ENCODE results near the gene ALK. TPM values are rescaled to one million over a fixed set of nuclear protein-coding genes. Genes with fewer than 3 reads are reported as not detected.

Gene ALK
- total RNA-seq, 2 experiments from 2014 or later: not detected

DNA sequence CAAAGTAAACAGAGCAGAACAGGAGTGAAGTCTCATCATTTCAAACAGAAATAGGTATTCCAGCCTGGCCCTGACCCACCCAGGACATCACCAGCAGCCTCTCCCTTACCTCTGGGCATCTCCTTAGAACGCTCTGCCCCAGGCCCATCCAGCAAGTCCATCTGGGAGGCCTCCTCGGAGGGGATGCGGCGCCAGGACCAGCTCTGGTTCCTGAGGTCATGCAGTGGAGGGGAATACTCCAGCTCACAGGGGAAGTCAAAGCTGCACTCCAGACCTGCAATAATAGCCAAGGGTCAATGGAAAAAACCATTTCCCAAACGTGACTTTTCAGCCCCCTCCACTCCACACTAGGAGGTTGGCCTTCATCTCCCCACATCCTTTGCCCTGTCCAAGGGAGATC, 226.6 kb downstream of the ALK start:
- Mint-ChIP-seq H3K27ac (no peak overlapping the region), H3K4me3 (no peak overlapping the region), H3K27me3 (peaks cover 4% of the 10 kb centered on the region), H3K9me3 (no peaks in the 10 kb centered on the region), H3K4me1 (no peaks in the 10 kb centered on the region), H3K36me3 (ENCODE audit: low read depth) (no peaks in the 10 kb centered on the region)
- POLR2A ChIA-PET: no interaction called here
- CTCF ChIA-PET: no interaction called here
- DNase-seq: no peak

DNA sequence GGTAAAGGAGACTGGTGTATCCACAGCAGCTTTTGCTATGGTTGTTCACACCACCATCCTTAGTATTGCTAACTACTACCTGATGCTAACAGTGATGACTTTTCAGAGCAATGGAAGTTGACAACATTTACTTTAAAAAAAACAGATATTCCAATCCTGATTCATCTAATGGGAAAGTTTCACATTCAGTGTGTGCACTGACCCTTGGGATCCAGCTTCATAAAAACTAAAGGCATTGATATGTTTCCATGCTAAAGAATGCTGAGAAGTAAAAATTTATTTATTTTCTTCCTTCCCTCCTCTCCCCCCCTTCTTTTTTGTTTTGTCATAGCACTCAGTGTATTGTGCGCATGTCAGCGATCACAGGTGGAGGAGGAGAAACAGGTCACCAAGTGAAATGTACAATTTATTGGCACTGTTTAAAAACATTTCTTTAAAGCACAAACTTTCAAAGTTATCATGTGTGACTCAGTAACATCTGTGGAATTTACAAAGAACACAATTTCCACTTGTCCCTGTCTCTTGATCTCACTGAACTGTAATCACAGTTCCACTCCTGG, 229.9 kb downstream of the ALK start:
- Mint-ChIP-seq H3K36me3 (ENCODE audit: low read depth) (no peaks in the 10 kb centered on the region), H3K4me1 (no peaks in the 10 kb centered on the region)
- POLR2A ChIA-PET: no interaction called here

DNA sequence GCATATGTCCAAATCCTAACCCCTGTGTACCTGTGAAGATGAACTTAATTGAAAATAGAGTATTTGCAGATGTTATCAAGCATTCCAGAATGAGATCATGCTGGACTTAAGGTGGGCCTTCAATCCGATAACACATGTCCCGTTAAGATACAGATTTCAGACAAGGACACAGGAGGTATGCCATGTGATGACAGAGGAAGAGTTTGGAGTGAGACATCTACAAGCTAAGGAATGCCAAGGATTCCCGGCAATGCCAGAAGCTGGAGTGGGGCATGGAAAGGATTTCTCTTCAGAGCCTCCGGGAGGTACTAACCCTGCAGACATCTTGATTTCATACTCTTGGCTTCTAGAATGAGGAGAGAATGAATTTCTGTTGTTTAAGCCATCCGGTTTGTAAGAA, 231.7 kb downstream of the ALK start:
- Mint-ChIP-seq H3K4me3 (no peak overlapping the region), H3K27me3 (peaks cover 4% of the 10 kb centered on the region)

More for the DNA sequence above, 229.9 kb downstream of the ALK start:
- no peaks in the 10 kb centered on the region for H3K9me3 Mint-ChIP-seq
- H3K27ac Mint-ChIP-seq: no peak overlapping the region
- CTCF ChIA-PET: no interaction called here
- no peak overlapping the region for H3K4me3 Mint-ChIP-seq
- peaks cover 4% of the 10 kb centered on the region for H3K27me3 Mint-ChIP-seq
- no peak for DNase-seq

DNA sequence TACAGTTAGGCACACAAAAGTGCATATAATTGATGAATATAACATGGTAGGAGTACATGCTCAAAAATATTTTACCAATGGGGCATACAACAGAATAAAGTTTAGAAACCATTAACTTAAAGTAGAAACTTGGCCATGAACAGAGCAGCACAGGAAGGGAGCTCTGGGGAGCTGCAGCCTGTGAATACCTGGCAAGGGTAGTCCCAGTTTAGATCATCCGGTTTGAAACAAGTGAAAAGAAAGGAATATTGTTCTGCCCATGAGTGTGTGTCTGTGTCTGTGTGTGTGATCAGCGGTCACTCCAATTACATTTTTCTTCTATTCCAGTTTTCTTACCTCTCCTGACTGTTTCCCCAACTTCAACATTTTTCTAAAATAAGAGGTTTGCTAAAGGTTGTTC, 233.0 kb downstream of the ALK start:
- Mint-ChIP-seq H3K9me3 (no peaks in the 10 kb centered on the region), H3K4me1 (no peaks in the 10 kb centered on the region), H3K4me3 (no peak overlapping the region), H3K36me3 (ENCODE audit: low read depth) (no peaks in the 10 kb centered on the region), H3K27me3 (peaks cover 4% of the 10 kb centered on the region), H3K27ac (no peak overlapping the region)
- ChIA-PET POLR2A (no interaction called here), CTCF (no interaction called here)
- no peak for DNase-seq

More for the DNA sequence above, 231.7 kb downstream of the ALK start:
- no peaks in the 10 kb centered on the region for H3K9me3 Mint-ChIP-seq
- no peaks in the 10 kb centered on the region for H3K36me3 Mint-ChIP-seq (ENCODE audit: low read depth)
- H3K4me1 Mint-ChIP-seq: no peaks in the 10 kb centered on the region
- POLR2A ChIA-PET: no interaction called here
- no peak for DNase-seq
- no peak overlapping the region for H3K27ac Mint-ChIP-seq
- CTCF ChIA-PET: no interaction called here

DNA sequence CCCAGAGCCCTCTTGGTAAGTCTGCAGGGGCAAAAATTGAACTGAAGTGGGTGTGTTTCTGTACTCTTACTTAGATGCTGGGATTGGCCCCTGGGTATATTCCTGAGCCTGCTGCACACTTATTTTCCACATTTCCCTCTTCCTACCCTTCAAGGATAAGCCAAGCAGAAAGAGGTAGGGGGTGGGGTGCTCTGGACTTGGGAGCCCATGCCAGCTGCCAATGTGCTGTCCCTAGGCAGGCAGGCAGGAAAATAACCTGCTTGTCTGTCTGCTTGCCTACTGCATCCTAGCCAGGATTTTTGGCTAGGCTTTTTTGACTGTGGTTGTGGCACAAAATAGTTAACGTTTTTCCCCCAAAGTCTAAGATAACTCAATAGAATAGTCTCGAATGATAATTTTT, 234.3 kb downstream of the ALK start:
- Mint-ChIP-seq H3K9me3 (no peaks in the 10 kb centered on the region), H3K27me3 (peaks cover 2% of the 10 kb centered on the region), H3K4me1 (no peaks in the 10 kb centered on the region), H3K27ac (no peak overlapping the region), H3K4me3 (no peak overlapping the region), H3K36me3 (ENCODE audit: low read depth) (no peaks in the 10 kb centered on the region)
- no peak for DNase-seq
- CTCF ChIA-PET: no interaction called here
- POLR2A ChIA-PET: no interaction called here

DNA sequence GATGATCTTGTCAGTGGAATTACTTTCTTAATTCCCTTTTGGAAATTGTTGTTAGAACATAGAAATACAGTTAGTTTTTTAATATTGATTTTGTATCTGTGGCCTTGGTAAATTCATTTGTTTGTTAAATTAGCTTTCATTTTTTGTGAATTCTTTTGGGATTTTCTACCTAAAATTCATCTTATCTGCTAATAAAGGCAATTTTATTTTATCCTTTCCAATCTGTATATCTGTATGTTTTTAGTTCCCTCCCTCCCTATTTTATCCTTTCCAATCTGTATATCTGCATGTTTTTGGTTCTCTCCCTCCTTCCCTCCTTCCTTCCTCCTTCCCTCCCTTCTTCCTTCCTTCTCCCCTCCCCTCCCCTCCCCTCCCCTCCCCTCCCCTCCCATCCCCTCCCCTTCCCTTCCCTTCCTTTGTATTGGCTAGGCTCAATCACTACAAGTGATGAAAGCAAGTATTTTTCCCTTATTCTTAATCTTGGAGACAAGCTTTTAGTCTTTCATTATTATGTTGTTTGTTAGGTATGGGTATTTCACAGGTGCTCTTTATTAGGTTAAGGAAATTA, 244.4 kb downstream of the ALK start:
- H3K9me3 Mint-ChIP-seq: no peaks in the 10 kb centered on the region
- ChIA-PET CTCF (no interaction called here), POLR2A (interaction anchor here (0.7 kb wide), 1 partner anchor 437 kb away, joined by 3 read pairs; no protein-coding TSS in a partner anchor)
- no peak overlapping the region for H3K4me3 Mint-ChIP-seq
- H3K36me3 Mint-ChIP-seq (ENCODE audit: low read depth): no peaks in the 10 kb centered on the region
- H3K27me3 Mint-ChIP-seq: peaks cover 20% of the 10 kb centered on the region
- DNase-seq: no peak
- H3K27ac Mint-ChIP-seq: no peak overlapping the region
- H3K4me1 Mint-ChIP-seq: no peaks in the 10 kb centered on the region

DNA sequence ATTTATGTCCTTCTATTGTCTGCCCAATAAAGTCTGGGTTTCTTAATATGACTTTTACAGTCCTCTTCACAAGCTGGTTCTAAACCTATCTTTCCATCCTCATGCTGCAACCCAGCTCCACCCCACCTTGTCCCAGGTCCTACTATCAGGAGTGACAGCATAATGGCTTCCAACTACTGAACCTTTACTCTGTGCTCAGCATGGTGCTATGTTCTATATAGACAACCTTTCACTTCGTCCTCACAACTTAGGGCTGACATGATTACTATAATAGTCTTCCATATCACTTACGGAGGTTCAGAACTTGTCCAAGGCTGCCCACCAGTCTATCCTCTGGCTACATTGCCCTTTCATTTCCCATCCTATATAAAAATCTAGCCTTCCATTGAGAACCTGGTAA, 256.8 kb downstream of the ALK start:
- POLR2A ChIA-PET: no interaction called here
- H3K27ac Mint-ChIP-seq: no peak overlapping the region
- CTCF ChIA-PET: no interaction called here
- H3K4me3 Mint-ChIP-seq: no peak overlapping the region
- peaks cover 1% of the 10 kb centered on the region for H3K27me3 Mint-ChIP-seq
- H3K36me3 Mint-ChIP-seq (ENCODE audit: low read depth): no peaks in the 10 kb centered on the region
- H3K9me3 Mint-ChIP-seq: no peaks in the 10 kb centered on the region
- H3K4me1 Mint-ChIP-seq: no peaks in the 10 kb centered on the region
- DNase-seq: no peak

DNA sequence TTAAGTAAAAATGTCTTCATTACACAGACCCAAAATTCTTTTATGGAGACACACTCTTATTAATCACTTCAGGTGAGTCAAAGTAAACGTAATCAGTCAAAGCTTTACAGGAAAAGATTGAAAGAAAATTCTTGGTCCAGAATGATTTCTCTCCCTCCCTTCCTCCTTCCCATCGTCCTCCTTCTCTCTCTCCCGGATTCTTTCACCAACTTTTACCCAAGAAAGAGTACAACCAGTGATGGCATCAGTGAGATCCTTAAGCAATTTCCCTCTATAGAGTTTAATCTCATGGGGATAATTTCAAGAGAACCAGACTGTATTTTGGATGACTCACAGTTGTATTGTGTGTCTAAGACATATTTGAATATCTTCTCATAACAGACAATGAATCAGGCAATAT, 258.1 kb downstream of the ALK start:
- Mint-ChIP-seq H3K4me1 (no peaks in the 10 kb centered on the region), H3K27ac (no peak overlapping the region), H3K4me3 (no peak overlapping the region), H3K27me3 (peaks cover 4% of the 10 kb centered on the region), H3K9me3 (no peaks in the 10 kb centered on the region), H3K36me3 (ENCODE audit: low read depth) (no peaks in the 10 kb centered on the region)
- CTCF ChIA-PET: no interaction called here
- no peak for DNase-seq
- POLR2A ChIA-PET: no interaction called here

DNA sequence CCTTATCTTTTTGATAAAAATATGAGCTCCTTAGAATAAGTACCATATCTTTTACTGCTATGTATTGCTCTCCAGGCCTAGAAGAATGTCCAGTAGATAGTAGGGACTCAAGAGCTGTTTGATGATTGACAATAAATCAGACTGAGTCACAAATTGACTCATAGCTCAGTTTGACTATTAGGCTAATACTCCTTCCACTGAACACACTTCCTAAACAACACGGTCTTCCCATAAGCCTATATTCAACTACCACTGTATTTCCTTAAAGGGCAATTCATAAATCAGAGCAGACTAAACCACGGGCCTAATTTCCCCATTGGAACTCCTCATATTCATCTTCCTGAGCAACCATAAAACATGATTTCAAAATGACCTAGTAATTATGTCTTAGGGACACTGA, 258.5 kb downstream of the ALK start:
- no peak overlapping the region for H3K4me3 Mint-ChIP-seq
- H3K4me1 Mint-ChIP-seq: no peaks in the 10 kb centered on the region
- H3K27me3 Mint-ChIP-seq: peaks cover 4% of the 10 kb centered on the region
- no peak overlapping the region for H3K27ac Mint-ChIP-seq
- no peak for DNase-seq
- no peaks in the 10 kb centered on the region for H3K9me3 Mint-ChIP-seq
- ChIA-PET CTCF (no interaction called here), POLR2A (no interaction called here)
- no peaks in the 10 kb centered on the region for H3K36me3 Mint-ChIP-seq (ENCODE audit: low read depth)

DNA sequence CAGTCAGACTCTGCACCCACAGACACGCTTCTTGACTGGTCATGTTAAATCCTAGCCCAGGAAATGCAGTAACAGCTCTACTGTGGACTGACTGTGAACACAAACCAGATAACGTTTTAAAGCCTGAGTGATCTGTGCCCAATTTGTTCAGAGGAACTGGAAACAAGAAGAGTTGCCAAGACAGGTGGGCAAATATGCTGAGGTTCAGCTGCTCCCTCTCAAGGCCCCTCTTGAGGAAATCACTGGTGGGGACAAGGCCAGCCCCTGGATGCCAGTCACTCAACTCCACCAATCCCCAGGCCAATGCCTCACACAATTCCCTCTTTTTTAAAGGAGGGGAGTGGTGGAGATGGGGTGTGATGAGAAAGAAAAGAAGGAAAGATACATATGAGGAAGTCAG, 261.2 kb downstream of the ALK start:
- H3K36me3 Mint-ChIP-seq (ENCODE audit: low read depth): no peaks in the 10 kb centered on the region
- peaks cover 4% of the 10 kb centered on the region for H3K27me3 Mint-ChIP-seq
- H3K4me3 Mint-ChIP-seq: no peak overlapping the region
- no peak for DNase-seq
- H3K9me3 Mint-ChIP-seq: no peaks in the 10 kb centered on the region
- ChIA-PET CTCF (no interaction called here), POLR2A (no interaction called here)
- no peak overlapping the region for H3K27ac Mint-ChIP-seq
- no peaks in the 10 kb centered on the region for H3K4me1 Mint-ChIP-seq

DNA sequence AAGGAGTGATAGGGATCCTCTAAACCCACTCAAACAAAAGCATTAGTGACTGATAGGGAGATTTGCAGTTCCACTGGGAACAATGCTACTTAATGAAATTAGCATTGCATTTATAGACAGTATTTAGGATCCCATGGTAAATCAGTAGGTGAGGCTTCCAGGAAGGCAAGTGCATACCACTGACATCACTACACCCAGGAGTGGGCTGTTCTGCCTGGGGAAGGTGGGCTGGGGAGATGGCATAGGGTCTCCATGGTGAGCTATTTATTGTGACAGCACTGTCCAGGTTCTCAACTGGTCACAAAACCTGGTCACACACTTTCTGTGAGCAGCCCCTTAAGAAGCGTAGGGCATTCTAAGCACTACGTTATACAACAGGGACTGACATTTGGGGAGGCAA, 262.2 kb downstream of the ALK start:
- Mint-ChIP-seq H3K27me3 (peaks cover 4% of the 10 kb centered on the region), H3K4me3 (no peak overlapping the region), H3K27ac (no peak overlapping the region), H3K9me3 (no peaks in the 10 kb centered on the region), H3K36me3 (ENCODE audit: low read depth) (no peaks in the 10 kb centered on the region), H3K4me1 (no peaks in the 10 kb centered on the region)
- ChIA-PET POLR2A (no interaction called here), CTCF (no interaction called here)
- no peak for DNase-seq

DNA sequence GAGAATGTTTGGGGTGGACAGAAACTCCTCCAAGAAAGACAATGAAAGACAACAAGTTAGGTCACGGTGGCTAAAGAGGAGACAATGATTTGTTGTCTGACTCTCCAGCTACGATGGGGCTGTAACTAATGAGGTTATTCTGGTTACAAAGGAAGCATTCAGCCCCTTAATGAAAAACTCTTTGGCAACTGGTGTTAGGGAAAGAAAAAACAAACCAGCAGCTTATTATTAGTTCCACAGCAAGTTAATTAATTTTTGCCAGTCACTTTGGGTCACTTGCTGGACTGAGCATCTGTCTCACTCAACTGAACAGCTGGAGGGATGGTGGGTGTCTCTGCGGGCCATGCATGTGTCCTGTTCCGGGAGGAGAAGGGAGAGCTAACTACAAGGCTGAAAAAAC, 263.7 kb downstream of the ALK start:
- Mint-ChIP-seq H3K9me3 (no peaks in the 10 kb centered on the region), H3K4me1 (no peaks in the 10 kb centered on the region), H3K27ac (no peak overlapping the region), H3K36me3 (ENCODE audit: low read depth) (no peaks in the 10 kb centered on the region), H3K4me3 (no peak overlapping the region), H3K27me3 (peaks cover 3% of the 10 kb centered on the region)
- no peak for DNase-seq
- ChIA-PET POLR2A (no interaction called here), CTCF (no interaction called here)

DNA sequence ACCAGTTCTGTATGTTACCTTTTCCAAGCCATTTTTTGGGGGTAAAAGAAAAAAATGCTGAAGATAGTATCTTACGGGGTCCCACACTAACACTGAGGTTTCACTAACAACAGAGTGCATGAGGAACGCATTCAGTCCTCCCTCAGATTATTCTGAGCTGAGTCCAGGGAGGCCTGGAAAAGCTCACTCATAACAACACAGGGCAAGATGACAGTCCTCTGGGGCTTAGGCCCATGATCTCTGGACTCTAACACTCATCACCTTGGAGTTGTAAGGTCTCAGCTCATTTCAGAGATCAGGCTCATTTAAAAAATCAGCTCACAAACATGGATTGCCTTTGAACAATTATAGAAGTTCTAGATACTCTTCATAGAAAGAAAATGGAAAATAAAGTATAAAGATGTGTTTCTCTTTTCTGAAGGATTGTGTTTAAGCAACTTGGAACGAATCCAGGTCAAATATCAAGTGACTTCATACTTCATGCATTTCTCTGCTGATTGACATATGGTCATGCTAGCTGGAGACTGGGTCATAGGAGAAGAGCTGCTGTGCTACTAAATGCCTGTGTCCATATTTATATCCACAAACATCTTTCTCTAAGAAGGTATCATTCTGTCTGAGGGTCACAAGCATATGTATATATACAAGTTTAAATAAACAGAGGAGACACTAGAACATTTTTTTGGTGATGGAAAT, 265.8 kb downstream of the ALK start:
- Mint-ChIP-seq H3K27ac (no peak overlapping the region), H3K27me3 (peaks cover 3% of the 10 kb centered on the region), H3K4me3 (no peak overlapping the region), H3K9me3 (no peaks in the 10 kb centered on the region), H3K4me1 (no peaks in the 10 kb centered on the region), H3K36me3 (ENCODE audit: low read depth) (no peaks in the 10 kb centered on the region)
- ChIA-PET CTCF (no interaction called here), POLR2A (no interaction called here)
- DNase-seq: no peak

DNA sequence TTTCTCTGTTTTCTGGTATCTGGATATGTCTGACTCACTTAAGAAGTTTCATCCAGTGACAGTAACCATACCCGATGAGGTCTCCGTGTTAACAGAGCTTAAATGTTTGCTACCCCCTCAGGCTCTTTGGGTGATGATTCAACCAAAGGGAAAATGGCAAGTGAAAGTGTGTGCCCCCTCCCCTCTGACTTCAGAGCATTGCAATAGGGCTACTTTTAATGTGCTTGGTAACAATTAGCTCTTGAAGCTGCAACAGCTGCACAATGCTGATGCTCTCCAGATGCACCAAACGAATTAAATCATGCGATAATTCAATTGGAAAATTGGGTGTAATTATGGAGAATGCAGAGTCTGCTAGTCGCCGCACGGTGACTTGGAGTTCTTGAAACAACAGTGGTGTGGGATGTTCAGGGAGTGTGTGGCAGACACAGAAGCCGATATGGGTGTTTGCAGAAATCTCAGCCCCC, 270.7 kb downstream of the ALK start:
- no peaks in the 10 kb centered on the region for H3K36me3 Mint-ChIP-seq (ENCODE audit: low read depth)
- CTCF ChIA-PET: no interaction called here
- POLR2A ChIA-PET: no interaction called here
- no peak for DNase-seq
- no peak overlapping the region for H3K27ac Mint-ChIP-seq
- H3K4me3 Mint-ChIP-seq: no peak overlapping the region
- peaks cover 9% of the 10 kb centered on the region for H3K9me3 Mint-ChIP-seq
- H3K4me1 Mint-ChIP-seq: no peaks in the 10 kb centered on the region
- H3K27me3 Mint-ChIP-seq: no peaks in the 10 kb centered on the region
